Body of pancreas (tissue), 4 donors: Measurements from ENCODE around the gene NTPCR. TPM values are rescaled to one million over a fixed set of nuclear protein-coding genes. Genes with fewer than 3 reads are reported as not detected.

Experiments used
- ATAC-seq: fragments of 150-250 bp; one replicate; pipeline ENCODE4 v1.9.1; 2016
- DNase-seq, 4 donors: peaks; one replicate each; pipeline ENCODE4 v3.0.0-alpha.2; 2019
- H3K27ac ChIP-seq, 4 donors: fragments of 200-600 bp; sonication (generic); 1 replicate in 3 of 4; 2 replicates in 1 of 4; pipeline versions ENCODE4 v1.5.1 to v1.6.1; 2016 to 2019; ENCODE audit warnings: mild to moderate bottlenecking in 1 of 4, mixed read lengths in 1 of 4, moderate library complexity in 1 of 4
- H3K27me3 ChIP-seq, 2 donors: fragments of 200-600 bp; sonication (generic); one replicate each; pipeline ENCODE4 v1.6.0; 2016; ENCODE audit warnings: mild to moderate bottlenecking in 1 of 2
- H3K36me3 ChIP-seq, 2 donors: fragments of 200-600 bp; sonication (generic); replicated peaks in 1 of 2; 2 replicates each; pipeline ENCODE4 v1.5.1; 2016; ENCODE audit warnings: low read depth in 2 of 2; ENCODE audit not compliant: insufficient read depth in 1 of 2
- H3K4me1 ChIP-seq: fragments of 200-600 bp; sonication (generic); one replicate; pipeline ENCODE4 v1.6.0; 2016
- H3K4me3 ChIP-seq, 2 donors: fragments of 200-600 bp; sonication (generic); 1 replicate in 1 of 2; 2 replicates in 1 of 2; pipeline ENCODE4 v1.5.1; 2016 to 2019
- H3K9me3 ChIP-seq, 3 donors: fragments of 200-600 bp; sonication (generic); 1 replicate in 2 of 3; 2 replicates in 1 of 3; pipeline ENCODE4 v1.5.1; 2016
- CTCF ChIP-seq, 7 experiments: fragments of 450-650 bp in 4 of 7; fragments of 200-600 bp in 3 of 7; sonication (generic) in 3 of 7; IDR thresholded peaks; one replicate each; pipeline ENCODE4 v1.5.1; 2016 to 2019; ENCODE audit warnings: antibody characterized with exemption in 7 of 7
- POLR2A ChIP-seq, 3 donors: fragments of 450-650 bp; IDR thresholded peaks; one replicate each; pipeline ENCODE4 v1.6.1; 2016; ENCODE audit warnings: antibody characterized with exemption in 3 of 3, mild to moderate bottlenecking in 2 of 3
- WGBS, 2 donors: methylation state at CpG; one replicate each; pipeline ENCODE4 v1.1.5; 2017; 5-methylcytosine and 5-hydroxymethylcytosine counted together
- intact Hi-C: fragments of 100-400 bp; cut with DNase I; formaldehyde crosslinking; loops from one replicate; pipeline ENCODE4 v1.15.1; 2023
- total RNA-seq, 2 donors: library from RNA; depleted of rRNA; stranded (reverse); fragments of >200 nt; gene quantifications; one replicate each; pipeline ENCODE4 v1.1.0, GENCODE V29; 2016

NTPCR gene
- total RNA-seq, result 10 to 100 TPM in 1 of 2 donors, 1 to 10 TPM in 1; 8.2 to 14.3 TPM

- peak; percentile 93 to 96 (median 96) for DNase-seq
- H3K27ac ChIP-seq, result peak within 1 kb of the TSS; percentile 57 to 85 (median 78)
- no peaks in the 10 kb centered on the region for H3K27me3 ChIP-seq
- H3K9me3 ChIP-seq, result no peaks in the 10 kb centered on the region
- H3K4me3 ChIP-seq, result peak within 1 kb of the TSS; percentile 57 to 94
- no peaks in the 10 kb centered on the region for H3K36me3 ChIP-seq
- TF ChIP-seq POLR2A (IDR thresholded peaks at IDR 0.05) (peak in 2 of 3 donors; percentile 61 to 69), CTCF (IDR thresholded peaks at IDR 0.05) (peak in 4 of 7 experiments; percentile 18 to 38 (median 26))
- intact Hi-C loops, result no loop called here
- H3K4me1 ChIP-seq, result peaks cover 27% of the 10 kb centered on the region
- WGBS, 2 donors, result 0% methylated on average over 30 to 51 of the region's 56 CpGs
- ATAC-seq, result peak; percentile 97
These were observed at the start of gene NTPCR for GRCh38 chr1:232950197-232951176. TSS of gene NTPCR (plus strand) at chr1:232950611. CDS start at chr1:232950711, 100 bp downstream.

- Histone ChIP-seq H3K27me3 (no peaks in the 10 kb centered on the region), H3K27ac (peak overlapping the region in 2 of 4 donors; percentile 44 to 60), H3K4me3 (no peak overlapping the region), H3K9me3 (no peaks in the 10 kb centered on the region), H3K36me3 (no peaks in the 10 kb centered on the region), H3K4me1 (peaks cover 6% of the 10 kb centered on the region)
- WGBS, 2 donors, result 62 to 70% methylated on average over 8 to 10 of the region's 10 CpGs
- ATAC-seq (peak; percentile 27), DNase-seq (peak in 1 of 4 donors; percentile 4)
- intact Hi-C loops, result no loop called here
- TF ChIP-seq CTCF (IDR thresholded peaks at IDR 0.05) (no peak), POLR2A (IDR thresholded peaks at IDR 0.05) (no peak)
These were observed 49.6 kb upstream of the NTPCR start for GRCh38 chr1:232900818-232901217.

- Histone ChIP-seq H3K4me1 (peaks cover 6% of the 10 kb centered on the region), H3K36me3 (no peaks in the 10 kb centered on the region), H3K27ac (peak overlapping the region in 2 of 4 donors; percentile 44 to 60), H3K9me3 (no peaks in the 10 kb centered on the region), H3K27me3 (no peaks in the 10 kb centered on the region), H3K4me3 (no peak overlapping the region)
- ATAC-seq (peak; percentile 47), DNase-seq (no peak)
- intact Hi-C loops, result no loop called here
- WGBS, 2 donors, result 47 to 48% methylated on average over 4 of the region's 4 CpGs
- no peak for TF ChIP-seq CTCF (IDR thresholded peaks at IDR 0.05)
- no peak for TF ChIP-seq POLR2A (IDR thresholded peaks at IDR 0.05)
These were observed 49.2 kb upstream of the NTPCR start for GRCh38 chr1:232901255-232901654.

GRCh38 chr1:232902774-232903350 is 47.5 kb upstream of the NTPCR start:
- no peak overlapping the region for H3K4me3 ChIP-seq
- no peak for TF ChIP-seq CTCF (IDR thresholded peaks at IDR 0.05)
- TF ChIP-seq POLR2A (IDR thresholded peaks at IDR 0.05), result no peak
- intact Hi-C loops, result no loop called here
- H3K9me3 ChIP-seq, result no peaks in the 10 kb centered on the region
- DNase-seq (no peak), ATAC-seq (no peak)
- no peaks in the 10 kb centered on the region for H3K27me3 ChIP-seq
- H3K4me1 ChIP-seq, result peaks cover 6% of the 10 kb centered on the region
- WGBS, 2 donors, result 52 to 59% methylated on average over 4 of the region's 4 CpGs
- H3K27ac ChIP-seq, result no peak overlapping the region
- no peaks in the 10 kb centered on the region for H3K36me3 ChIP-seq
